OCI-LY7 (cell line): ENCODE data around the gene JAK1. TPM values are rescaled to one million over a fixed set of nuclear protein-coding genes. Genes with fewer than 3 reads are reported as not detected.
A peak's percentile ranks its signal among the peaks of the same experiment; 100 is the strongest.

Source experiments
- BruUV-seq: library from RNA; stranded (reverse); fragments of 400-500 nt; replicated peaks from 2 replicates; lab custom pipeline; 2021; lab: Mats Ljungman, UMichigan
- CTCF ChIA-PET: fragments of 300-600 bp; sonication (Branson Sonifier 250); formaldehyde crosslinking; loops from one replicate; lab custom pipeline; 2022; ENCODE audit warnings: antibody characterized with exemption; ENCODE audit not compliant: unreplicated experiment; lab: Charles Lee
- POLR2A ChIA-PET: fragments of 300-600 bp; sonication (Branson Sonifier 250); formaldehyde crosslinking; loops from one replicate; lab custom pipeline; 2022; ENCODE audit warnings: antibody characterized with exemption; lab: Charles Lee
- DNase-seq: peaks from one replicate; pipeline ENCODE4 v3.0.0-alpha.2; 2015; ENCODE audit warnings: low spot score
- H2AFZ ChIP-seq: fragments of 200-600 bp; sonication (generic), shearing (Covaris generic); 2 replicates; pipeline ENCODE4 v1.6.1; 2014; ENCODE audit warnings: mild to moderate bottlenecking, antibody characterized with exemption, low read length, moderate library complexity
- H3K27ac ChIP-seq: fragments of 200-600 bp; sonication (generic); 2 replicates; pipeline ENCODE4 v1.5.1; 2014; ENCODE audit warnings: mixed run types, low read depth, mild to moderate bottlenecking, moderate library complexity, low read length, inconsistent platforms; ENCODE audit not compliant: poor library complexity, severe bottlenecking
- H3K36me3 ChIP-seq: fragments of 200-600 bp; sonication (generic); 2 replicates; pipeline ENCODE4 v1.6.1; 2014; ENCODE audit warnings: mild to moderate bottlenecking, antibody characterized with exemption, low read length, moderate library complexity, mixed read lengths; ENCODE audit not compliant: insufficient read depth
- H3K4me1 ChIP-seq: fragments of 200-600 bp; sonication (generic); 2 replicates; pipeline ENCODE4 v1.5.1; 2014; ENCODE audit warnings: mild to moderate bottlenecking, low read length; ENCODE audit not compliant: insufficient read depth, poor library complexity, severe bottlenecking
- H3K4me2 ChIP-seq: fragments of 200-600 bp; sonication (generic); 2 replicates; pipeline ENCODE4 v1.6.1; 2014; ENCODE audit warnings: mild to moderate bottlenecking, low read length
- H3K4me3 ChIP-seq: fragments of 200-600 bp; sonication (generic); 2 replicates; pipeline ENCODE4 v1.5.1; 2014; ENCODE audit warnings: mild to moderate bottlenecking, low read depth, low read length; ENCODE audit not compliant: poor library complexity, severe bottlenecking
- H3K79me2 ChIP-seq: fragments of 200-600 bp; sonication (generic); 2 replicates; pipeline ENCODE4 v1.6.1; 2016; ENCODE audit warnings: low read depth, mild to moderate bottlenecking, low read length, moderate library complexity, mixed read lengths; ENCODE audit not compliant: insufficient read depth
- H3K9me2 ChIP-seq: fragments of 200-600 bp; sonication (generic); 2 replicates; pipeline ENCODE4 v1.6.1; 2016; ENCODE audit warnings: mild to moderate bottlenecking, low read length, mixed read lengths; ENCODE audit not compliant: insufficient read depth
- H3K9me3 ChIP-seq: fragments of 200-600 bp; sonication (generic); 2 replicates; pipeline ENCODE4 v1.6.1; 2014; ENCODE audit warnings: mild to moderate bottlenecking, mixed run types, low read length, mixed read lengths
- H4K20me1 ChIP-seq: fragments of 200-600 bp; sonication (generic); 2 replicates; pipeline ENCODE4 v1.6.1; 2014; ENCODE audit warnings: mild to moderate bottlenecking, antibody characterized with exemption, low read length, moderate library complexity, mixed read lengths; ENCODE audit not compliant: insufficient read depth
- EZH2phosphoT487 ChIP-seq: fragments of 200-600 bp; sonication (generic); IDR thresholded peaks from 2 replicates; pipeline ENCODE4 v1.6.1; 2018; ENCODE audit warnings: low read depth, borderline replicate concordance, mild to moderate bottlenecking, mixed run types, antibody characterized with exemption, low read length, moderate library complexity, mixed read lengths
- intact Hi-C: fragments of 100-400 bp; cut with micrococcal nuclease; formaldehyde crosslinking; loops from one replicate; pipeline ENCODE4 v1.10.0; 2022; ENCODE audit not compliant: unreplicated experiment
- total RNA-seq, 2 experiments: library from RNA; depleted of rRNA in 1 of 2; stranded (reverse); fragments of >200 nt in 1 of 2; shearing (Covaris generic) in 1 of 2; gene quantifications; 2 replicates each; pipeline ENCODE4 v1.2.3, GENCODE V29; 2014 to 2022
- TF ChIP-seq, protein P1 (sequence below): fragments of 200-600 bp; sonication (generic); conservative IDR thresholded peaks from 2 replicates; pipeline ENCODE4 v1.5.1; 2014; ENCODE audit warnings: mild to moderate bottlenecking, antibody characterized with exemption, low read length, moderate library complexity, mixed read lengths

The JAK1 gene
- total RNA-seq, 2 experiments from 2014 or later: 72.6 to 86.8 TPM

DNA sequence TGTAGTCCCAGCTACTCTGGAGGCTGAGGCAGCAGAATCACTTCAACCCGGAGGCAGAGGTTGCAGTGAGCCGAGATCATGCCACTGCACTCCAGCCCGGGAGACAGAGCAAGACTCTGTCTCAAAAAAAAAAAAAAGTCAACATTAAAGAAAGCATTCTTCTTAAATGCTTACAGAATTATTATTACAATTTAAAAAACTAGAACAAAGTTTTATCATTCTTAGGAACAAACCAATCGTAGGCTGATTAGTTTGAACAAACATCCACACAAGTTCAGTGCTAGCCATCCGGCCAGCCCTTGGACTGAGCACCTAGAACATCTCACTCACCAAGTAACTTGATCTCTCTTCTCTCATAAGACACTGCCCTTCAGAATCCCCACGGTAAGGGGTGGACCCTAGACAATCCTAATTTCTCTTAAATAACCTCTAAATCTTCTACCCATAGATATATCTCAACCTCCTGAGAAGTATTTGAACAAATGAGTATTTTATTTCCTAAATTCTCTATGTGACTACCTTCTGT is 16.0 kb downstream of the JAK1 start:
- peaks cover 98% of the 10 kb centered on the region for H3K79me2 ChIP-seq
- no peaks in the 10 kb centered on the region; the same call in 1 of the 2 replicates for H3K36me3 ChIP-seq
- no peak for TF ChIP-seq EZH2phosphoT487
- TF ChIP-seq, protein P1, sequence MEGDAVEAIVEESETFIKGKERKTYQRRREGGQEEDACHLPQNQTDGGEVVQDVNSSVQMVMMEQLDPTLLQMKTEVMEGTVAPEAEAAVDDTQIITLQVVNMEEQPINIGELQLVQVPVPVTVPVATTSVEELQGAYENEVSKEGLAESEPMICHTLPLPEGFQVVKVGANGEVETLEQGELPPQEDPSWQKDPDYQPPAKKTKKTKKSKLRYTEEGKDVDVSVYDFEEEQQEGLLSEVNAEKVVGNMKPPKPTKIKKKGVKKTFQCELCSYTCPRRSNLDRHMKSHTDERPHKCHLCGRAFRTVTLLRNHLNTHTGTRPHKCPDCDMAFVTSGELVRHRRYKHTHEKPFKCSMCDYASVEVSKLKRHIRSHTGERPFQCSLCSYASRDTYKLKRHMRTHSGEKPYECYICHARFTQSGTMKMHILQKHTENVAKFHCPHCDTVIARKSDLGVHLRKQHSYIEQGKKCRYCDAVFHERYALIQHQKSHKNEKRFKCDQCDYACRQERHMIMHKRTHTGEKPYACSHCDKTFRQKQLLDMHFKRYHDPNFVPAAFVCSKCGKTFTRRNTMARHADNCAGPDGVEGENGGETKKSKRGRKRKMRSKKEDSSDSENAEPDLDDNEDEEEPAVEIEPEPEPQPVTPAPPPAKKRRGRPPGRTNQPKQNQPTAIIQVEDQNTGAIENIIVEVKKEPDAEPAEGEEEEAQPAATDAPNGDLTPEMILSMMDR: no peak
- no peak overlapping the region for H2AFZ ChIP-seq
- no peaks in the 10 kb centered on the region for H3K9me3 ChIP-seq
- H3K4me2 ChIP-seq: no peak overlapping the region
- ChIA-PET POLR2A (no interaction called here), CTCF (no interaction called here)
- H3K4me3 ChIP-seq: no peak overlapping the region
- no peak for DNase-seq
- peaks cover 82% of the 10 kb centered on the region for H3K4me1 ChIP-seq
- intact Hi-C loops: no loop called here
- H3K9me2 ChIP-seq: no peaks in the 10 kb centered on the region
- peaks cover 66% of the 10 kb centered on the region for H4K20me1 ChIP-seq
- BruUV-seq: no TSS peak
- no peak overlapping the region for H3K27ac ChIP-seq

DNA sequence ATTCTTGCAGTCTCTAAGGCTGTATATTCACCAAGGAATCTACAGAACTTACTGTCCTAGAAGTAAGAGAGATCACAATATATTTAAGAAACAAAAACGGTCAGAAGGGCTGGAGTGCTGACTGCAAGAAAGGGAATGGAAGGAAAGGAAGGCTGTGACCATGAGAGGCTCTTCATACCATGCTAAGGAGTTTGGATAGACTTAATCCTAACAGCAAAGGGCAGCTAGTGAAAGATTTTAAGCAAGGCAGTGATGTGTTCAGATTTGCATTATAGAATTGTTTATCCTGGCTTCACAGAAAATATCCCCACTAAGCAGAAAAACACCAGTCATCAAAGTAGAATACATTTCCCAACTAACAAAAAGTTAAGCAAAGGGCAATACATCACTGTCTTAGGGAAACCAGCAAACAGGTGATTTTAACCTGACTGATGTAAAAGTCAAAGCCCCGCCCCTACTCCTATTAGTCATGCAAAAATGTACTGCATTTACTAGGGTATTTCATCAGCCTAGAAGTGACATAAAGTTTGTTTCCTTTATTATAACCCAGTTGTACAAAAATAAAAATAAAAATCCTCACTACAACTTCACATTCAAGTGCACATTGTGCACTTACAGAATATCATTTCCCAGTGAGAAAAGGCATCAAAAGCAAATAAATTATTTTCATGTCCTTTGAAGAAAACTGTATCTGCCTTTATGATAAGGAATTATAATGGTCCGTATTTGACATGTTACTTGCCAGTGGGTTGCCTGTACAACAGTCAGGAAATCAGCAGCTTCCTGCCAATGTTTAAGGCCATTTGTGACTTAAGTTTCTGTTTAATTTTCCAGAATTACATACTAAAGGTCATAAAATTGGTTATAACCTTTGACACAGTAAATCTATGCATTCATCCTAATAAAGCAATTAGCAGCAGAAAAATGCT is 17.2 kb downstream of the JAK1 start:
- Histone ChIP-seq H2AFZ (no peak overlapping the region), H3K4me3 (no peak overlapping the region), H3K27ac (no peak overlapping the region), H3K4me2 (peak overlapping the region; percentile 49), H3K4me1 (peaks cover 70% of the 10 kb centered on the region), H3K9me2 (no peaks in the 10 kb centered on the region), H3K79me2 (peaks cover 98% of the 10 kb centered on the region), H3K9me3 (no peaks in the 10 kb centered on the region), H3K36me3 (peaks cover 3% of the 10 kb centered on the region; the same call in 1 of the 2 replicates), H4K20me1 (peaks cover 63% of the 10 kb centered on the region)
- no TSS peak for BruUV-seq
- no peak for DNase-seq
- ChIA-PET POLR2A (interaction anchor here (0.7 to 1.6 kb wide), 4 partner anchors 9 to 17 kb away, joined by 3 to 5 read pairs (median 4); no protein-coding TSS in a partner anchor), CTCF (no interaction called here)
- intact Hi-C loops: no loop called here
- TF ChIP-seq, protein P1: no peak
- TF ChIP-seq EZH2phosphoT487: no peak
